ENCODE measurements around the gene GULP1.

Gene GULP1

DNA sequence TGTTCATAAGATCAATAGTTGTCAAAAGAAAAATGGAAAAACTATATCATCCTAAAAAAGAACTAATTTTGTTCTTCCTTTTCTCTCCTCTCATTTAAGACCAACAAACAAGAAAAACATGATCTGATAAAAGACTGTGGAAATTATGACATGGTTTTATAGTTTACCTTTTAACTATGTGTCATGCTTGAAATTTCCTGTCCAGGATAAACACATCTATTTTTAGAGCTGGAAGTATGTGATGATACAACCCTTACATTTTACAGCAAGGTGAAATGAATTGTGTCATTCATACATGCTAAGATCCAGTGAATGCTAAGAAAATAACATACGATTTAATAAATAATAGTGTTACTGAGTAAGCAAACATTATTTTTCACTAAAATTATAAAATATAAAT is 89.9 kb downstream of the GULP1 start:
- ATAC-seq = no peak

GRCh38 chr2:188382107-188382506 is 90.4 kb downstream of the GULP1 start:
- no peak for ATAC-seq

- ATAC-seq = no peak
Measured at GRCh38 chr2:188383158-188383557, 91.5 kb downstream of the GULP1 start.

DNA sequence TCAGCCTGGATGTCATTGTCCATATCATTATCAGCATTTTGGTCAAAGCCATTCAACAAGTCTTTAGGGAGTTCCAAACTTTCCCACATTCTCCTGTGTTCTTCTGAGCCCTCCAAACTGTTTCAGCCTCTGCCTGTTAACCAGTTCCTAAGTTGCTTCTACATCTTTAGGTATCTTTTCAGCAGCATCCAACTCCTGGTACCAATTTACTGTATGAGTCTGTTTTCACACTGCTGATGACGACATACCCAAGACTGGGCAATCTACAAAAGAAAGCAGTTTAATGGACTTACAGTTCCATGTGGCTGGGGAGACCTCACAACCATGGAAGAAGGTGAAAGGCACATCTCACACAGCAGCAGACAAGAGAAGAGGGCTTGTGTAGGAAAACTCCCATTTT is 94.2 kb downstream of the GULP1 start:
- ATAC-seq = no peak

- no peak for ATAC-seq
Measured at GRCh38 chr2:188388831-188389230, 97.2 kb downstream of the GULP1 start.

GRCh38 chr2:188391354-188391753 is 99.7 kb downstream of the GULP1 start:
- ATAC-seq = no peak

- no peak for ATAC-seq
Measured at GRCh38 chr2:188394931-188395472, 103.3 kb downstream of the GULP1 start.

DNA sequence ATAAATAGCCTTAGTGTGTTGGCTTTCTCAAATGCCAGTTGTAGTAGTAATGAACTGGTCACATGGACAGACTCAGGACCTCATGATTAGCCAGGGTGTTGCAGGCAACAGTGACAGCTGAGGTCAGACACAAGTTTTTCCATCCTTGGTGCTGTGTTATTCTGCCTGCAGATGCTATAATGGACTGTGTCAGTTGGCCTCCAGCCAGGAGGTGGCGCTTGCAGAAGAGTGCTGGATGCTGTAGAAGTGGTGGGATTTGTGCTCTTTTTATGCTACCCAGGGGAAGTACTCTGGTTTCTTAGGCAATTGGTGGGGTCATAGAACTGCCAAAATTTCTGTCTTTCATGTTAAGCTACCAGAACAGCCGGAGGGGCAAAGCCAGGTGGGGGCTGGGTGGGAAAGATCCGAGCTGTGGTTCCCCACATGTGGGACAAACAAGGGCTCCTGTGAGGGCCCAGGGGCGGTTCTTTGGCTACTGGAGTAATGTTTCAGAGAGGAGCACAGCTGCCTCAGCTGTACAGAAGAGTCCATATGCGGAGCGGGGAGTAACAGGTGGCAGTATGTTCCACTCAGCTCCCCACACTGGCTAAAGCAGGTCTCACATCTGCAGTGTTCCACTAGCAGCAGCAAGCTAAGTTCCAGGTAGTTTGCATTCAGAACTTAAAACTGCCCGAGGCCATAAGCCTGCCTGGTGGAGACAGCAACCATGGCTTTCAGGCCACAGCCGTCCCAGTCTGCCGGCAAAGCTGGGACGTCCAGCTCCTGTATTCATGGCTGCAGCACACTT is 104.4 kb downstream of the GULP1 start:
- ATAC-seq = no peak

DNA sequence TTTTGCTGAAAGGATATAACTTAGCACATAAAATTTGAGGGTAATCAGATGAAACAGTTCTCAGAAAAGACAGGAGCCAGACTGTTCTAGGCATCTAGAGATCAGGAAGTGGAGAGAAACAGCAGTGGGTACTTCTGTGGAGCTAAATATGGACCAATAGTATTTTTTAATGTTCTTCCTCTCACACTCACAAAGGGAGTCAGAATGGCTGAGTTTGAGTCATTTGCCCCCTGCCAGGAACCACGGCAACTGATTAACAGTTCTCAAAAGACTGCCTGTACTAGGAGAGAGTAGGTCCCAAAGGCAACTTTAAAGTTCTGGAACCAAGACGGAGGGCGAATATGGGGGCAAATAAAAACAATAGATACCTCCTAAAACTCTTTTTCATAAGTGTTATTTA is 107.5 kb downstream of the GULP1 start:
- ATAC-seq = no peak

DNA sequence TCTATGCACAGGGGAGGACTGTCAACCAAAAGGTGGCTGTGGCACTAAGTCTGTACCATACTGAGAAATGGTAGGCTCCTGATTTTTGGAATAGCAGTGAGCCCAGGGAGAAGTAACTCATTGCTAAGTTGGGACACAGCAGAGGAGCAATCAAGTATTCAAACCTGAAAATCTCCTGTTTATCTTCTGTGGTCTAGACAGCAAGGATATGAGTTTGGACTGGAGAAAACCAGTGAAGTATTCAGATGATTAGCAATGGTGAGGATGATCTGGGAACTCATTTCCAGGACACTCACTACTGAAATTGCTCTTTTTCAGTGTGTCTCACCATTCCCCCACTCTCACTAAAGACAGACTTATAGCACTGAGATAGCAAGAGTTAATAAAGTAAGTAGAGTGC is 112.0 kb downstream of the GULP1 start:
- ATAC-seq = no peak

- no peak for ATAC-seq
Measured at GRCh38 chr2:188404341-188405004, 112.8 kb downstream of the GULP1 start.

DNA sequence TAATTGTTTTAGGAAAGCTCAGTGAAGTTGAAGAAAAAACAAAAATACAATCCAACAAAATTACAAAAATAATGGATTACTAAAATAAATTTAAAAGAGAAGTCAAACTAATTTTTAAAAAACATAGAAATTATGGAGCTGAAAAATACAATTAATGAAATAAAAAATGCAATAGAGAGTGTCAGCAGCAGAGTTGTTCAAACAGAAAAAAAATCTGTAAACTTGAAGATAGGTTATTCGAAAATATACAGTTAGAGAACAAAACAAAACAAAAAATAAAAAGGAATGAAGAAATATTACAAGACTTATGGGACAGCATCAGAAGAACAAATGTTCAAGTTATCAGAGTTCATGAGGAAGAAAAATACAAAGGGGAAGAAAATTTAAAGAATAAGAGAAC is 114.7 kb downstream of the GULP1 start:
- no peak for ATAC-seq

GRCh38 chr2:188410504-188411235 is 119.0 kb downstream of the GULP1 start:
- ATAC-seq = no peak

- ATAC-seq = no peak
Measured at GRCh38 chr2:188412190-188412589, 120.5 kb downstream of the GULP1 start.

- no peak for ATAC-seq
Measured at GRCh38 chr2:188414411-188414810, 122.7 kb downstream of the GULP1 start.

DNA sequence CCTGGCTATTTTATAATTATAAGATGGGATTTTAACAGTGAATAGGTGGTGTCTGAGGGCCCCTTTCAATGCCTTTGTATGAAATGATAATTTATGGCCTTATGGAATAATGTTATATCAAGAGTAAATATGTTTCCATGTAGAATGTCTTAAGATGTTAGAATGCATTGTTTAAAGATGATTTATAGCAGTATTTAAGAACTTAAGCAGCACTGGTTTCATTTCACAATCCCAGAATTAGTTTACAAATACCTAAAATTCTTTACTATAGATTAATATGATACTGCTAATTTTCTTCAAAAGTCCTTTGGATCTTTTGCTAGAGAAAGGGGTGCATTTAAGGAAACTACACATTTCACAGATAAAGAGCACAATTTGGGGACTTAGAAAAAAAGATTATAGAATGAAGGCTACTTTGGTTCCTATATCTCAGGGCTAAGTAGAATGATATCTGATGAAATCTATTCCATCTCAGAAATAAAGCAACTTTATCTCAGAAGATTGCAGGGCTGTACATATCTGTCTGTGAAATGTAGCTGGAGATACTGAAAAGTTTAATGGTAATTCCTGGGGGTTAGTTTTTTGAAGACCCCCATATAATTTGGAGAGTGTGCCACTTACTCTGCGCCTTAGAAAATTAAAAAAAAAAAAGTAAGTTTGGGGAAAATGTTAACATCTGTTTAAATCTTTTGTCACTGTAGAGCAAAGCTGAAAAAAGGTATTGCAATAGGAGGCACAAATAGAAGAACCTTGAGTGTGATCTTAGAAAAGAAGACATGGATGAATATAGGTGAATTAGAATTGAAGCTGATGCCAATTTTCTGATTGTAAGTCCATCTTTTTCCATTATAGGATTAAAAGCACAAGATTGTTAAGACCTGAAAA is 123.4 kb downstream of the GULP1 start:
- no peak for ATAC-seq

GRCh38 chr2:188415754-188416083 is 124.0 kb downstream of the GULP1 start:
- ATAC-seq = no peak

GRCh38 chr2:188416367-188416766 is 124.7 kb downstream of the GULP1 start:
- no peak for ATAC-seq

DNA sequence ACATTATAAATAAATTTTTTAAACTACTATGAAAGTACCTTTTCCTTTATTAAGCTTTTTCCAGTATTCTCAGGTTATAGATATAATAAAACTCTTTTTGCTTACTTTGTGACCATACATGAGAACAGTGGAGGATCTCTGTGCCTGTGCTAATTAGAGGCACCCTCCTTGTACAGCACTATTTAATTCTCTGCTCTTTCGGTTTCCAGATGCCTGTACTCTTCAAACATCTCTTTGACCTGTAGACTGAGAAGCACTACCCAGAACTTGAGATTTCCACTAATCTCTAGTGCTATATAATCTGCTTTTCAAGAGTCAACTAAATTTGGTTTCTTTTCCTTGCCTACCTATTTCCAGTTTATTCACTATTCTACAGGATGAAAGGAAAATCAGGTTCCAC is 131.1 kb downstream of the GULP1 start:
- no peak for ATAC-seq

DNA sequence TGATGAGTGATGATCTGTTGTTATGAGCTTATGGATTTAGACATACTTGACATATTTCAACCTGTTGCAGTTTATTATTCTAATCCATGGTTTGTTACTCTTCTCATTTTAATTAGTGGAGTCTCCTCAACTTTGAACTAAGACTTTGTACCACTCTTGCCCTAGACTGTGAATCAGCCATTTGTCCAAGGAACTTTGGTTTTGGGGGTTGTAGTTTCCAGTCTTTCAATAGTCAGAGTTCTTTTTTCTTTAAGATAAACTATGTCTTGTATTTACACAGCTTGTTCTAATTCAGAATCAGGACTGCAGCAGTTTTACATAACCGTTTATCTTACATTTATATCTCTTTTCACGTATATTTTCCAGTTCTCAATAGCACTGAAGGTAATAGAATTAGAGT is 133.6 kb downstream of the GULP1 start:
- ATAC-seq = no peak

DNA sequence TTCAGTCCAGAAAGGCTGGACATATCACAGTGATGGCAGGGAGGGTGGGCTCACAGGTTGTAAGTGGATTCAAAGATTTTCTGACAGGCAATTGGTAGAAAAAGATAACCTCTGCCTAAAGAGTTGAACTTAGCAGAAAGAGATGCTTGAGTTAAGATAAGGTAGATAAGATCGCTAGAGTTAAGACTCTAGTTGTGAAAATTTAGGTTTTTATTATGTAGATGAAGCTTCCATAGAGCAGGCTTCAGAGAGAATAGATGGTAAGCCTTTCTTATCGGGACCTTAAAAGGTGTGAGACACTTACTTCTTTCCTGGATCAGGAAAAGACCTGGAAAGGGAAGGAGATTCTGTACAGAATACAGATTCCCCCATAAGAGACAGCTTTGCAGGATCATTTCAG is 134.4 kb downstream of the GULP1 start:
- no peak for ATAC-seq

DNA sequence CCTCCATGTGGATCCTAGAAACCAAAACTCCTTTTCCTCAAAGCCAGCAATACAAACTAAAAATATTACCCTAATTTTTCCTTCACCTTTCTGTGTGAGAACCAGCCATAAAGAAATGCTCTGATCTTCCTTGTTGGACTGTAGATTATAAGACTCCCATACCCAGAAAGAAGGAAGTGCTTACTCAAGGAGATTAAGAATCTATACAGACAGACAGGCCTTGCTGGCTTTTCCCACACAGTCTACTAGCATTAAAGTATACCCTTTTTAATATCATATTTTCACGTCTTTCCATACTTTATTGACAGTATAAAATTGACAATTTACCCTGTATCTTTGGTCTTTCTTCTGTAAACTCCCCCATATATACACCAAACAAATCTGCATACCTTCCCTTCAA is 139.0 kb downstream of the GULP1 start:
- ATAC-seq = no peak

DNA sequence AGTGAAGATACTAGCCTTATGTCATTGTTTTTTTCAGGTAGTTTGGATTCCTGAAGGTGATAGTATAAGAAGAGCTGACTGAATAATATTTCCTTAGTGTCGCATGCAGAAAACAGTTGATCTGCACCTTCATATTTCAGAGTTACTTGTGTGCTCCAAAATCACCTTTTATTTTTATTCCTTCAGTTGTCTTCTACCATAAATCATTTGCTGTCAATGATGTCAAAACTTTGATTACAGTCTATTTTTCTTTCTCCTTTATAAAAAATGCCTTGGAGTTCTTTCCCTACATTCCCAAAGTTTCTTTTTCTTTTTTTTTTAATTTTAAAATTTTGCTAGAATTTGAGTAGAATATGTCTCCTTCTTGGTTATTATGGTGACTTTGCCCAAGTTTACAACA is 142.3 kb downstream of the GULP1 start:
- no peak for ATAC-seq

Data from activated CD4-positive, CD25-positive, alpha-beta regulatory T cell treated with anti-CD3 and anti-CD28 coated beads, Interleukin-2, amount 50 U/mL, for 24 hours (primary cell).